Lower lobe of right lung (tissue), 2 donors: ENCODE results near the gene MC1R. TPM values are rescaled to one million over a fixed set of nuclear protein-coding genes. Genes with fewer than 3 reads are reported as not detected.

Experiments used
- ATAC-seq, 2 donors: fragments of 200-7000 bp; cut with Tn5 transposase; one replicate each; pipeline ENCODE4 v1.9.1; 2020 to 2022; ENCODE audit warnings: mild to moderate bottlenecking in 2 of 2, moderate library complexity in 2 of 2
- DNase-seq: peaks from one replicate; pipeline ENCODE4 v3.0.0-alpha.2; 2020
- H3K27ac ChIP-seq: fragments of 200-600 bp; one replicate; pipeline ENCODE4 v1.8.0; 2022
- H3K27me3 ChIP-seq: fragments of 200-600 bp; one replicate; pipeline ENCODE4 v1.8.0; 2022; ENCODE audit warnings: low read depth
- H3K36me3 ChIP-seq: fragments of 200-600 bp; one replicate; pipeline ENCODE4 v1.8.0; 2022; ENCODE audit warnings: mild to moderate bottlenecking
- H3K4me1 ChIP-seq: fragments of 200-600 bp; one replicate; pipeline ENCODE4 v1.8.0; 2022
- H3K4me3 ChIP-seq: fragments of 200-600 bp; one replicate; pipeline ENCODE4 v1.8.0; 2022; ENCODE audit warnings: mild to moderate bottlenecking
- H3K9me3 ChIP-seq: fragments of 200-600 bp; one replicate; pipeline ENCODE4 v1.8.0; 2022
- intact Hi-C: fragments of 100-400 bp; cut with DNase I; formaldehyde crosslinking; loops from one replicate; pipeline ENCODE4 v1.11.0; 2022
- total RNA-seq: library from RNA; stranded (reverse); fragmentation: NEBNext Ultra II Directional; extraction: Animal tissue kit (Norgen Biotek cat#: 25700); gene quantifications from one replicate; pipeline ENCODE4 v1.2.1, GENCODE V29; 2021
- TF ChIP-seq, protein P1 (sequence below): fragments of 200-600 bp; IDR thresholded peaks from one replicate; pipeline ENCODE4 v1.8.0; 2022; ENCODE audit warnings: antibody characterized with exemption, mild to moderate bottlenecking
- donor health status: DM: no; HTN: yes; CAD: no; lungs with severe emphysema.

Gene MC1R
- total RNA-seq, 1 donor from 2014 or later, result 5.3 TPM

DNA sequence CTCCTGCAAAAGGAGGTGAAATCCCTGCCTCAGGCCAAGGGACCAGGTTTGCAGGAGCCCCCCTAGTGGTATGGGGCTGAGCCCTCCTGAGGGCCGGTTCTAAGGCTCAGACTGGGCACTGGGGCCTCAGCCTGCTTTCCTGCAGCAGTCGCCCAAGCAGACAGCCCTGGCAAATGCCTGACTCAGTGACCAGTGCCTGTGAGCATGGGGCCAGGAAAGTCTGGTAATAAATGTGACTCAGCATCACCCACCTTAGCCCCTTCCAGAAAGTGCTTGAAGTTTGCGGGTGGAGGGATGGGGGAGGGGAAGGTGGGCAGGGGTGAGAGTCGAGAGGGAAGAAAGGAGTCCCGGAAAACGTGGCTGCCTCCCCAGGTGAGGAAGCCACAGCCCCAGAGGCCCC is 2.1 kb downstream of the MC1R start:
- Histone ChIP-seq H3K9me3 (no peaks in the 10 kb centered on the region), H3K4me3 (no peak overlapping the region), H3K36me3 (no peaks in the 10 kb centered on the region), H3K4me1 (peaks cover 63% of the 10 kb centered on the region), H3K27ac (no peak overlapping the region), H3K27me3 (peaks cover 48% of the 10 kb centered on the region)
- ATAC-seq, result no peak
- DNase-seq, result no peak
- intact Hi-C loops, result no loop called here
- TF ChIP-seq, protein P1, sequence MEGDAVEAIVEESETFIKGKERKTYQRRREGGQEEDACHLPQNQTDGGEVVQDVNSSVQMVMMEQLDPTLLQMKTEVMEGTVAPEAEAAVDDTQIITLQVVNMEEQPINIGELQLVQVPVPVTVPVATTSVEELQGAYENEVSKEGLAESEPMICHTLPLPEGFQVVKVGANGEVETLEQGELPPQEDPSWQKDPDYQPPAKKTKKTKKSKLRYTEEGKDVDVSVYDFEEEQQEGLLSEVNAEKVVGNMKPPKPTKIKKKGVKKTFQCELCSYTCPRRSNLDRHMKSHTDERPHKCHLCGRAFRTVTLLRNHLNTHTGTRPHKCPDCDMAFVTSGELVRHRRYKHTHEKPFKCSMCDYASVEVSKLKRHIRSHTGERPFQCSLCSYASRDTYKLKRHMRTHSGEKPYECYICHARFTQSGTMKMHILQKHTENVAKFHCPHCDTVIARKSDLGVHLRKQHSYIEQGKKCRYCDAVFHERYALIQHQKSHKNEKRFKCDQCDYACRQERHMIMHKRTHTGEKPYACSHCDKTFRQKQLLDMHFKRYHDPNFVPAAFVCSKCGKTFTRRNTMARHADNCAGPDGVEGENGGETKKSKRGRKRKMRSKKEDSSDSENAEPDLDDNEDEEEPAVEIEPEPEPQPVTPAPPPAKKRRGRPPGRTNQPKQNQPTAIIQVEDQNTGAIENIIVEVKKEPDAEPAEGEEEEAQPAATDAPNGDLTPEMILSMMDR, result no peak

DNA sequence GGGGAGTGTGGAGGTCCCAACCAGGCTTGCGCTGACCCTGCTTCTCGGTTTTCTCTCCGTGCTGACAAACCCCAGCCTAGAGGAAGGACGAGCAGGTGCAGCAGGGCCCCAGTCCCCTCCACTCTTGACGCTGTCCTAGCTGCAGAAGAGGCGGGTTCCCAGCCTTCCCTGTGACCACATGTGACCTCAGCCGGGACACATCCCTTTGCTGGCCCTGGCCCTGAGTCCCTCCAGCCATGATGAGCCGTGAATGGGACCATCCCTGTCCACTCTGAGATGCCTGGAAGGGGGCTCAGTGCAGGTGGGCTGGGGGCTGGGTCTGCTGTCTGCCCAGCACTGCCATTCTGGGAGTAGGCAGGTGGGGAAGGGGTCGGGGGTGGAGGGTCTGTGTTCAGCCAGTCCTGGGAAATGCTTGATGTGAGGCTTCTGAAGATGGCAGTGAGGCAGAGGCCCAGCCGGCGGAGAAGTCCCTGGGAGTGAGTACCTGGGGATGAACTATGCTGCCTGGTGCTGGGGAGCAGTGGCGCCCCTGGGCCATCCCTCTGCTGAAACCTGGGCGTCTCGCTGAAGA is 2.6 kb downstream of the MC1R start:
- peaks cover 68% of the 10 kb centered on the region for H3K4me1 ChIP-seq

DNA sequence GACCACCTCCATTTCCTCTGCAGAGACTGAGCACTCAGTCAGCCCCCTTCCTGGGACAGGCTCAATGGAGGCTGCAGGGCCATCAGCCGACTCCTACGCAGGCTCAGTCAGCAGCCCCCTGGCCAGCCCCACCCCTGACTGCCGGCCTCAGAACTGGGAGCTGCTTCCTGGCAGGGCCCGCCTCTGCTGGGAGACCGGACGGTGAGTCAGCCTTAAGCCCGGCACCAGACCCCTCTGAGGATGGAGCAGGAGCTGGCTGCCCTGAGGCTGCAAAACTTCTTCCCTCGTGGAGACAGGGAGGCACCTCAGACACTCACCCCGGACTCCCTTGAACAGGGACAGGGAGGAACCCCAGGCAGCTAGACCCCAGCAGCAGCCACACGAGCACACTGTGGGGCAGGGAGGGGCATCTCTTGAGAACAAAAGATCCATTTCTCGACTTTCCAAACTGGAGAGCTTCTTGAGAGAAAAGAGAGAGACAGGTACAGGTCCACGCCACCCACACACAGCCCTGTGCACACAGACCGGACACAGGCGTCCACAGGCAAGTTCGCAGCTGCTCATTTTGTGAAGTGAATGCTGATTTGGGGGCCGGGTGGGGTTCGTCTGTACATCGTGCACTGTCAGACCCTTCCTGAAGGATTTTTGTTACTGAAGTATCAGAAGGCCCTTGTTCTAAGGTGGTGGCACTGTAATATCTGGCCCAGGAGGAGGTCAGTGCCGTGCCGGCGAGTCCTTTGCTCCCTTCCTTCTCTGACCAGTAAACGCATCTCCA is 3.2 kb downstream of the MC1R start:
- Histone ChIP-seq H3K4me1 (peaks cover 74% of the 10 kb centered on the region), H3K9me3 (no peaks in the 10 kb centered on the region), H3K4me3 (peak overlapping the region; percentile 60), H3K27ac (peak overlapping the region; percentile 78), H3K36me3 (no peaks in the 10 kb centered on the region), H3K27me3 (peaks cover 60% of the 10 kb centered on the region)
- DNase-seq, result no peak
- ATAC-seq, result peak; percentile 35 to 40
- TF ChIP-seq, protein P1, result no peak
- intact Hi-C loops, result no loop called here

More for the DNA sequence above, 2.6 kb downstream of the MC1R start:
- peak overlapping the region; percentile 60 for H3K4me3 ChIP-seq
- peaks cover 53% of the 10 kb centered on the region for H3K27me3 ChIP-seq
- DNase-seq (no peak), ATAC-seq (no peak)
- H3K9me3 ChIP-seq, result no peaks in the 10 kb centered on the region
- intact Hi-C loops, result no loop called here
- no peaks in the 10 kb centered on the region for H3K36me3 ChIP-seq
- peak overlapping the region; percentile 78 for H3K27ac ChIP-seq
- TF ChIP-seq, protein P1, result no peak

DNA sequence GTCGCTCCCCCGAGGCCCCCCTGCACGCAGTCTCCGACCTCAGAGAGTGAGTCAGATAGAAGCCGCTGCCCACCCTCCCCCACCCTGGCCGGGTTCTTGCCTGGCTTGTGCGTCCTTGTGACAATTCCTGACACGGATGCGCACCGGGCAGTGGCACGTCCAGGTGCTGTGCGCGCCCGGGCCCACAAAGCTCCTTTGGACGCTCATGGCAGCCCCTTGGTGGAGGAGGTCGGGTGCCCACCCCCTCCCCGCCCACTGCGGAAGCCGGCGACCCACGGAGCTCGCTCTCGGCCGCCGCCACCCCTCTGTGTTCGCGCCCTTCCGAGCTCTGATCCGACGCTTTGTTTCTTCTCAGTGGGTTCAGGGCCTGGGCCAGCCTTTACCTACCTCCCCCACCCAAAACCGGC is 3.8 kb downstream of the MC1R start:
- ATAC-seq (peak; percentile 4), DNase-seq (no peak)
- Histone ChIP-seq H3K4me3 (peak overlapping the region; percentile 60), H3K36me3 (no peaks in the 10 kb centered on the region), H3K27me3 (peaks cover 66% of the 10 kb centered on the region), H3K27ac (peak overlapping the region; percentile 78), H3K4me1 (peaks cover 69% of the 10 kb centered on the region), H3K9me3 (no peaks in the 10 kb centered on the region)
- TF ChIP-seq, protein P1, result no peak
- intact Hi-C loops, result no loop called here

- Histone ChIP-seq H3K9me3 (no peaks in the 10 kb centered on the region), H3K4me1 (peaks cover 63% of the 10 kb centered on the region), H3K27ac (peak within 1 kb of the TSS; percentile 78), H3K27me3 (peaks cover 70% of the 10 kb centered on the region), H3K4me3 (peak within 1 kb of the TSS; percentile 60), H3K36me3 (no peaks in the 10 kb centered on the region)
- ATAC-seq (peak; percentile 42 to 53), DNase-seq (peak; percentile 67)
- intact Hi-C loops, result no loop called here
- TF ChIP-seq, protein P1, result no peak
Measured at GRCh38 chr16:89922884-89923639, 4.4 kb downstream of the MC1R start, which contains the start of gene TUBB3. TSS of gene TUBB3 (plus strand) at chr16:89923342. CDS start at chr16:89923402, 60 bp downstream.
